GM12878 (cell line): Measurements from ENCODE around the gene STK4. TPM values are rescaled to one million over a fixed set of nuclear protein-coding genes. Genes with fewer than 3 reads are reported as not detected.

Experiments used
- ATAC-seq: fragments of 200-7000 bp; cut with Tn5 transposase; 3 replicates; pipeline ENCODE4 v1.9.1; 2020; ENCODE audit warnings: mild to moderate bottlenecking, moderate library complexity
- BruUV-seq: library from RNA; stranded (reverse); fragments of 400-500 nt; replicated peaks from 2 replicates; lab custom pipeline; 2021; lab: Mats Ljungman, UMichigan
- CTCF ChIA-PET: fragments of 300-600 bp; sonication (Branson Sonifier 250); formaldehyde crosslinking; extraction: SDS; loops from one replicate; lab custom pipeline; 2021; ENCODE audit warnings: inconsistent platforms; lab: Yijun Ruan, JAX
- POLR2A ChIA-PET: fragments of 350-600 bp; formaldehyde crosslinking; extraction: SDS; loops from one replicate; lab custom pipeline; 2021; ENCODE audit warnings: inconsistent platforms; lab: Charles Lee
- RAD21 ChIA-PET: fragments of 300-600 bp; sonication (Branson Sonifier 250); formaldehyde crosslinking; loops from one replicate; lab custom pipeline; 2023; ENCODE audit warnings: antibody characterized with exemption; ENCODE audit not compliant: unreplicated experiment; lab: Charles Lee
- SMC1A ChIA-PET: fragments of 300-600 bp; sonication (Branson Sonifier 250); formaldehyde crosslinking; loops from one replicate; lab custom pipeline; 2023; ENCODE audit not compliant: unreplicated experiment, uncharacterized antibody; lab: Charles Lee
- DNase-seq: peaks from one replicate; pipeline ENCODE4 v3.0.0-alpha.2; 2011; ENCODE audit warnings: low read depth, low spot score
- FAIRE-seq: peaks from 3 replicates; lab custom pipeline; 2011; peaks lifted over from hg19 to GRCh38; lab: Jason Lieb, UNC
- H2AFZ ChIP-seq: 2 replicates; pipeline ENCODE4 v1.6.0; 2011; ENCODE audit warnings: low read depth, low read length, control low read depth; ENCODE audit not compliant: control insufficient read depth
- H3K27ac ChIP-seq: 2 replicates; pipeline ENCODE4 v1.5.1; 2011; ENCODE audit warnings: control low read depth; ENCODE audit not compliant: control insufficient read depth, insufficient read depth
- H3K27me3 ChIP-seq, 2 experiments: replicated peaks in 1 of 2; 2 replicates each; pipeline versions ENCODE4 v1.6.0 to v1.6.1; 2011; ENCODE audit warnings: low read length in 1 of 2; ENCODE audit not compliant: control insufficient read depth in 2 of 2, insufficient read depth in 2 of 2
- H3K36me3 ChIP-seq, 2 experiments: 2 replicates each; pipeline ENCODE4 v1.5.1; 2011; ENCODE audit warnings: low read length in 1 of 2; ENCODE audit not compliant: control insufficient read depth in 2 of 2, insufficient read depth in 2 of 2
- H3K4me1 ChIP-seq: 2 replicates; pipeline ENCODE4 v1.6.1; 2011; ENCODE audit warnings: mild to moderate bottlenecking, low read length, moderate library complexity, mixed read lengths; ENCODE audit not compliant: control insufficient read depth, insufficient read depth
- H3K4me2 ChIP-seq: 2 replicates; pipeline ENCODE4 v1.6.0; 2011; ENCODE audit warnings: control low read depth; ENCODE audit not compliant: control insufficient read depth, insufficient read depth
- H3K4me3 ChIP-seq: fragments of 200-600 bp; sonication (generic); 2 replicates; pipeline ENCODE4 v1.5.1; 2016
- H3K79me2 ChIP-seq: 2 replicates; pipeline ENCODE4 v1.6.0; 2011; ENCODE audit warnings: low read length; ENCODE audit not compliant: control insufficient read depth, insufficient read depth
- H3K9ac ChIP-seq: 2 replicates; pipeline ENCODE4 v1.8.0; 2011; ENCODE audit warnings: low read length, control low read depth, mixed read lengths; ENCODE audit not compliant: control insufficient read depth, insufficient read depth
- H3K9me3 ChIP-seq: replicated peaks from 3 replicates; pipeline ENCODE4 v1.5.1; 2011; ENCODE audit warnings: mild to moderate bottlenecking, low read length; ENCODE audit not compliant: control insufficient read depth, insufficient read depth
- H4K20me1 ChIP-seq: 2 replicates; pipeline ENCODE4 v1.6.0; 2011; ENCODE audit not compliant: control insufficient read depth, insufficient read depth
- CHD2 ChIP-seq: IDR thresholded peaks from 2 replicates; pipeline ENCODE4 v1.6.1; 2011; ENCODE audit warnings: low read depth, low read length, improper control_type of control experiment, borderline replicate concordance
- GATAD2B ChIP-seq: fragments of 450-650 bp; conservative IDR thresholded peaks from 2 replicates; pipeline ENCODE4 v1.6.1; 2017; ENCODE audit warnings: low read depth, mild to moderate bottlenecking, moderate library complexity
- HDGF ChIP-seq: fragments of 450-650 bp; IDR thresholded peaks from 2 replicates; pipeline ENCODE4 v1.6.1; 2016; ENCODE audit warnings: antibody characterized with exemption
- HSF1 ChIP-seq: fragments of 150-350 bp; IDR thresholded peaks from 2 replicates; pipeline ENCODE4 v1.6.1; 2014; ENCODE audit warnings: mild to moderate bottlenecking, low read depth, low read length
- IKZF2 ChIP-seq, 2 experiments: fragments of 450-650 bp; IDR thresholded peaks; 2 replicates each; pipeline ENCODE4 v1.6.1; 2017; ENCODE audit warnings: mild to moderate bottlenecking in 2 of 2, moderate library complexity in 2 of 2
- MLLT1 ChIP-seq: fragments of 450-650 bp; IDR thresholded peaks from 2 replicates; pipeline ENCODE4 v1.6.1; 2016; ENCODE audit warnings: mild to moderate bottlenecking
- NFYA ChIP-seq: IDR thresholded peaks from 2 replicates; pipeline ENCODE4 v1.6.1; 2011; ENCODE audit warnings: low read depth, mild to moderate bottlenecking, low read length, improper control_type of control experiment, borderline replicate concordance
- POLR2A ChIP-seq: IDR thresholded peaks from 2 replicates; pipeline ENCODE4 v1.6.1; 2011; ENCODE audit warnings: low read depth, mild to moderate bottlenecking, low read length
- POU2F2 ChIP-seq: IDR thresholded peaks from 3 replicates; pipeline ENCODE4 v1.6.1; 2011; ENCODE audit warnings: low read depth, mild to moderate bottlenecking, low read length, borderline replicate concordance
- WGBS: methylation state at CpG from one replicate; pipeline ENCODE4 v1.1.6; 2016; ENCODE audit warnings: low lambda C conversion rate; ENCODE audit not compliant: insufficient replicate concordance, insufficient coverage; ENCODE audit errors: missing lambda C conversion rate; 5-methylcytosine and 5-hydroxymethylcytosine counted together
- in situ Hi-C: fragments of 300-500 bp; cut with MboI; formaldehyde crosslinking; loops from 9 replicates; pipeline ENCODE4 v1.14.3; 2018; ENCODE audit warnings: mixed read lengths
- intact Hi-C: fragments of 100-400 bp; cut with micrococcal nuclease; formaldehyde crosslinking; loops from one replicate; pipeline ENCODE4 v1.14.2; 2022; ENCODE audit not compliant: unreplicated experiment
- polyA plus RNA-seq, 11 experiments: library from polyadenylated mRNA; depleted of rRNA in 4 of 11; unstranded in 6 of 11; stranded (reverse) in 5 of 11; fragments of >200 nt; fragmentation: Nextera tagmentation in 4 of 11; fragmentation: Illumina TruSeq in 1 of 11; extraction: Ambion mirVana in 4 of 11; extraction: Trizol in 1 of 11; gene quantifications; 1 replicate in 1 of 11; 2 replicates in 10 of 11; pipeline versions ENCODE4 v1.2.1 to v1.2.3, GENCODE V29; 2011 to 2016; ENCODE audit warnings: inconsistent platforms in 2 of 11, missing spikeins in 2 of 11, low read depth in 1 of 11
- total RNA-seq, 4 experiments: library from RNA; depleted of rRNA in 3 of 4; stranded (reverse); fragments of >200 nt in 3 of 4; fragmentation: Illumina TruSeq in 1 of 4; extraction: Trizol in 1 of 4; gene quantifications; 2 replicates each; pipeline versions ENCODE4 v1.2.1 to v1.2.3, GENCODE V29; 2013 to 2021
- TF ChIP-seq, protein P1 (sequence below): fragments of 450-650 bp; IDR thresholded peaks from 2 replicates; pipeline ENCODE4 v1.6.1; 2016; ENCODE audit warnings: mild to moderate bottlenecking, moderate library complexity, borderline replicate concordance
- TF ChIP-seq, protein P2 (sequence below): fragments of 450-650 bp; formaldehyde crosslinking; IDR thresholded peaks from 2 replicates; pipeline ENCODE4 v1.4.0; 2022; ENCODE audit warnings: mild to moderate bottlenecking, moderate library complexity

The STK4 gene
- total and polyA plus RNA-seq, 10 of the 15 experiments (the other 5 are each of a cell fraction or from before 2014, with no cell fraction given): 24.0 to 135 (median 89.7) TPM

GRCh38 chr20:44952731-44953130 lies 13.6 kb upstream of the STK4 start:
- Histone ChIP-seq H3K9me3 (no peaks in the 10 kb centered on the region), H3K4me2 (no peak overlapping the region), H3K27ac (no peak overlapping the region), H3K4me1 (peaks cover 13% of the 10 kb centered on the region), H3K79me2 (peaks cover 23% of the 10 kb centered on the region), H3K9ac (no peak overlapping the region), H3K27me3 (no peaks in the 10 kb centered on the region), H3K4me3 (no peak overlapping the region), H4K20me1 (no peaks in the 10 kb centered on the region; the same call in 1 of the 2 replicates), H2AFZ (no peak overlapping the region), H3K36me3 (peaks cover 18 to 72% of the 10 kb centered on the region in 2 experiments)
- intact Hi-C loops: no loop called here
- DNase-seq (no peak), ATAC-seq (no peak), FAIRE-seq (no peak)
- RAD21 ChIA-PET: no interaction called here
- in situ Hi-C loops: no loop called here
- POLR2A ChIA-PET: interaction anchor here (1.1 to 1.4 kb wide), 2 partner anchors 15 to 18 kb away, joined by 3 to 6 read pairs; no protein-coding TSS in a partner anchor
- 100% methylated on average over 1 of the region's 1 CpG for WGBS
- CTCF ChIA-PET: interaction anchor here (1.2 to 2.1 kb wide), 5 partner anchors 10 to 341 kb away, joined by 3 to 7 read pairs (median 4); no protein-coding TSS in a partner anchor
- BruUV-seq: no TSS peak
- SMC1A ChIA-PET: interaction anchor here (2.1 kb wide), 2 partner anchors 10 to 12 kb away, joined by 5 to 6 read pairs; no protein-coding TSS in a partner anchor
- TF ChIP-seq, protein P1, sequence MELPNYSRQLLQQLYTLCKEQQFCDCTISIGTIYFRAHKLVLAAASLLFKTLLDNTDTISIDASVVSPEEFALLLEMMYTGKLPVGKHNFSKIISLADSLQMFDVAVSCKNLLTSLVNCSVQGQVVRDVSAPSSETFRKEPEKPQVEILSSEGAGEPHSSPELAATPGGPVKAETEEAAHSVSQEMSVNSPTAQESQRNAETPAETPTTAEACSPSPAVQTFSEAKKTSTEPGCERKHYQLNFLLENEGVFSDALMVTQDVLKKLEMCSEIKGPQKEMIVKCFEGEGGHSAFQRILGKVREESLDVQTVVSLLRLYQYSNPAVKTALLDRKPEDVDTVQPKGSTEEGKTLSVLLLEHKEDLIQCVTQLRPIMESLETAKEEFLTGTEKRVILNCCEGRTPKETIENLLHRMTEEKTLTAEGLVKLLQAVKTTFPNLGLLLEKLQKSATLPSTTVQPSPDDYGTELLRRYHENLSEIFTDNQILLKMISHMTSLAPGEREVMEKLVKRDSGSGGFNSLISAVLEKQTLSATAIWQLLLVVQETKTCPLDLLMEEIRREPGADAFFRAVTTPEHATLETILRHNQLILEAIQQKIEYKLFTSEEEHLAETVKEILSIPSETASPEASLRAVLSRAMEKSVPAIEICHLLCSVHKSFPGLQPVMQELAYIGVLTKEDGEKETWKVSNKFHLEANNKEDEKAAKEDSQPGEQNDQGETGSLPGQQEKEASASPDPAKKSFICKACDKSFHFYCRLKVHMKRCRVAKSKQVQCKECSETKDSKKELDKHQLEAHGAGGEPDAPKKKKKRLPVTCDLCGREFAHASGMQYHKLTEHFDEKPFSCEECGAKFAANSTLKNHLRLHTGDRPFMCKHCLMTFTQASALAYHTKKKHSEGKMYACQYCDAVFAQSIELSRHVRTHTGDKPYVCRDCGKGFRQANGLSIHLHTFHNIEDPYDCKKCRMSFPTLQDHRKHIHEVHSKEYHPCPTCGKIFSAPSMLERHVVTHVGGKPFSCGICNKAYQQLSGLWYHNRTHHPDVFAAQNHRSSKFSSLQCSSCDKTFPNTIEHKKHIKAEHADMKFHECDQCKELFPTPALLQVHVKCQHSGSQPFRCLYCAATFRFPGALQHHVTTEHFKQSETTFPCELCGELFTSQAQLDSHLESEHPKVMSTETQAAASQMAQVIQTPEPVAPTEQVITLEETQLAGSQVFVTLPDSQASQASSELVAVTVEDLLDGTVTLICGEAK: no peak
- TF ChIP-seq POU2F2 (no peak), MLLT1 (no peak), HSF1 (no peak), HDGF (no peak), CHD2 (no peak), POLR2A (no peak), NFYA (no peak), IKZF2 (IDR thresholded peaks at IDR 0.05) (no peak), GATAD2B (no peak)
- TF ChIP-seq, protein P2, sequence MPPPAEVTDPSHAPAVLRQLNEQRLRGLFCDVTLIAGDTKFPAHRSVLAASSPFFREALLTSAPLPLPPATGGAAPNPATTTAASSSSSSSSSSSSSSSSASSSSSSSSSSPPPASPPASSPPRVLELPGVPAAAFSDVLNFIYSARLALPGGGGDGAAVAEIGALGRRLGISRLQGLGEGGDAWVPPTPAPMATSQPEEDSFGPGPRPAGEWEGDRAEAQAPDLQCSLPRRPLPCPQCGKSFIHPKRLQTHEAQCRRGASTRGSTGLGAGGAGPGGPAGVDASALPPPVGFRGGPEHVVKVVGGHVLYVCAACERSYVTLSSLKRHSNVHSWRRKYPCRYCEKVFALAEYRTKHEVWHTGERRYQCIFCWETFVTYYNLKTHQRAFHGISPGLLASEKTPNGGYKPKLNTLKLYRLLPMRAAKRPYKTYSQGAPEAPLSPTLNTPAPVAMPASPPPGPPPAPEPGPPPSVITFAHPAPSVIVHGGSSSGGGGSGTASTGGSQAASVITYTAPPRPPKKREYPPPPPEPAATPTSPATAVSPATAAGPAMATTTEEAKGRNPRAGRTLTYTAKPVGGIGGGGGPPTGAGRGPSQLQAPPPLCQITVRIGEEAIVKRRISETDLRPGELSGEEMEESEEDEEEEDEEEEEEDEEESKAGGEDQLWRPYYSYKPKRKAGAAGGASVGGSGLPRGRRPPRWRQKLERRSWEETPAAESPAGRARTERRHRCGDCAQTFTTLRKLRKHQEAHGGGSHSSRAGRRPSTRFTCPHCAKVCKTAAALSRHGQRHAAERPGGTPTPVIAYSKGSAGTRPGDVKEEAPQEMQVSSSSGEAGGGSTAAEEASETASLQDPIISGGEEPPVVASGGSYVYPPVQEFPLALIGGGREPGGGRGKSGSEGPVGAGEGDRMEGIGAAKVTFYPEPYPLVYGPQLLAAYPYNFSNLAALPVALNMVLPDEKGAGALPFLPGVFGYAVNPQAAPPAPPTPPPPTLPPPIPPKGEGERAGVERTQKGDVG: no peak
